ENCODE results near the gene UVRAG. TPM values are rescaled to one million over a fixed set of nuclear protein-coding genes. Genes with fewer than 3 reads are reported as not detected.

UVRAG gene
- total RNA-seq, 1 donor from 2014 or later: 20.7 TPM

- Mint-ChIP-seq H3K4me3 (no peak overlapping the region), H3K27ac (no peak overlapping the region), H3K27me3 (no peaks in the 10 kb centered on the region), H3K36me3 (peaks cover 26% of the 10 kb centered on the region), H3K4me1 (ENCODE audit: unreplicated experiment) (no peaks in the 10 kb centered on the region), H3K9me3 (no peaks in the 10 kb centered on the region)
- no peak for DNase-seq (ENCODE audit: extremely low spot score, unreplicated experiment)
- TF ChIP-seq CTCF (conservative IDR thresholded peaks at IDR 0.05): no peak
Measured at GRCh38 chr11:76062733-76063132, 247.7 kb downstream of the UVRAG start.

- no peaks in the 10 kb centered on the region for H3K9me3 Mint-ChIP-seq
Measured at GRCh38 chr11:76064192-76064591, 249.2 kb downstream of the UVRAG start.

GRCh38 chr11:76067099-76067498 lies 252.1 kb downstream of the UVRAG start:
- H3K27ac Mint-ChIP-seq: no peak overlapping the region
- no peak for TF ChIP-seq CTCF (conservative IDR thresholded peaks at IDR 0.05)
- no peak overlapping the region for H3K4me3 Mint-ChIP-seq
- no peaks in the 10 kb centered on the region for H3K9me3 Mint-ChIP-seq
- no peaks in the 10 kb centered on the region for H3K27me3 Mint-ChIP-seq
- H3K36me3 Mint-ChIP-seq: peaks cover 19% of the 10 kb centered on the region
- H3K4me1 Mint-ChIP-seq (ENCODE audit: unreplicated experiment): no peaks in the 10 kb centered on the region
- DNase-seq (ENCODE audit: extremely low spot score, unreplicated experiment): no peak

More at GRCh38 chr11:76064192-76064591, 249.2 kb downstream of the UVRAG start:
- H3K4me1 Mint-ChIP-seq (ENCODE audit: unreplicated experiment): no peaks in the 10 kb centered on the region
- no peak for DNase-seq (ENCODE audit: extremely low spot score, unreplicated experiment)
- no peak for TF ChIP-seq CTCF (conservative IDR thresholded peaks at IDR 0.05)
- H3K4me3 Mint-ChIP-seq: no peak overlapping the region
- peaks cover 26% of the 10 kb centered on the region for H3K36me3 Mint-ChIP-seq
- no peak overlapping the region for H3K27ac Mint-ChIP-seq
- H3K27me3 Mint-ChIP-seq: no peaks in the 10 kb centered on the region

GRCh38 chr11:76069001-76069400 lies 254.0 kb downstream of the UVRAG start:
- H3K36me3 Mint-ChIP-seq: peaks cover 15% of the 10 kb centered on the region

GRCh38 chr11:76071090-76071489 lies 256.1 kb downstream of the UVRAG start:
- peaks cover 21% of the 10 kb centered on the region for H3K36me3 Mint-ChIP-seq
- no peak for TF ChIP-seq CTCF (conservative IDR thresholded peaks at IDR 0.05)
- H3K27ac Mint-ChIP-seq: no peak overlapping the region
- peaks cover 6% of the 10 kb centered on the region for H3K9me3 Mint-ChIP-seq
- DNase-seq (ENCODE audit: extremely low spot score, unreplicated experiment): no peak
- no peak overlapping the region for H3K4me3 Mint-ChIP-seq
- no peaks in the 10 kb centered on the region for H3K27me3 Mint-ChIP-seq
- peaks cover 13% of the 10 kb centered on the region for H3K4me1 Mint-ChIP-seq (ENCODE audit: unreplicated experiment)

More at GRCh38 chr11:76069001-76069400, 254.0 kb downstream of the UVRAG start:
- DNase-seq (ENCODE audit: extremely low spot score, unreplicated experiment): no peak
- Mint-ChIP-seq H3K27me3 (no peaks in the 10 kb centered on the region), H3K4me3 (no peak overlapping the region), H3K9me3 (no peaks in the 10 kb centered on the region), H3K27ac (no peak overlapping the region), H3K4me1 (ENCODE audit: unreplicated experiment) (no peaks in the 10 kb centered on the region)
- no peak for TF ChIP-seq CTCF (conservative IDR thresholded peaks at IDR 0.05)

GRCh38 chr11:76073724-76074123 lies 258.7 kb downstream of the UVRAG start:
- H3K4me3 Mint-ChIP-seq: no peak overlapping the region
- peaks cover 15% of the 10 kb centered on the region for H3K4me1 Mint-ChIP-seq (ENCODE audit: unreplicated experiment)
- no peaks in the 10 kb centered on the region for H3K27me3 Mint-ChIP-seq
- H3K9me3 Mint-ChIP-seq: peaks cover 8% of the 10 kb centered on the region
- no peak overlapping the region for H3K27ac Mint-ChIP-seq
- peaks cover 14% of the 10 kb centered on the region for H3K36me3 Mint-ChIP-seq
- DNase-seq (ENCODE audit: extremely low spot score, unreplicated experiment): no peak
- no peak for TF ChIP-seq CTCF (conservative IDR thresholded peaks at IDR 0.05)
